ENCODE results near the gene BAD. TPM values are rescaled to one million over a fixed set of nuclear protein-coding genes. Genes with fewer than 3 reads are reported as not detected.

Gene BAD
- total RNA-seq, 1 donor = 64.3 TPM

GRCh38 chr11:64263947-64264317 is 20.5 kb downstream of the BAD start:
- TF ChIP-seq, protein P1, sequence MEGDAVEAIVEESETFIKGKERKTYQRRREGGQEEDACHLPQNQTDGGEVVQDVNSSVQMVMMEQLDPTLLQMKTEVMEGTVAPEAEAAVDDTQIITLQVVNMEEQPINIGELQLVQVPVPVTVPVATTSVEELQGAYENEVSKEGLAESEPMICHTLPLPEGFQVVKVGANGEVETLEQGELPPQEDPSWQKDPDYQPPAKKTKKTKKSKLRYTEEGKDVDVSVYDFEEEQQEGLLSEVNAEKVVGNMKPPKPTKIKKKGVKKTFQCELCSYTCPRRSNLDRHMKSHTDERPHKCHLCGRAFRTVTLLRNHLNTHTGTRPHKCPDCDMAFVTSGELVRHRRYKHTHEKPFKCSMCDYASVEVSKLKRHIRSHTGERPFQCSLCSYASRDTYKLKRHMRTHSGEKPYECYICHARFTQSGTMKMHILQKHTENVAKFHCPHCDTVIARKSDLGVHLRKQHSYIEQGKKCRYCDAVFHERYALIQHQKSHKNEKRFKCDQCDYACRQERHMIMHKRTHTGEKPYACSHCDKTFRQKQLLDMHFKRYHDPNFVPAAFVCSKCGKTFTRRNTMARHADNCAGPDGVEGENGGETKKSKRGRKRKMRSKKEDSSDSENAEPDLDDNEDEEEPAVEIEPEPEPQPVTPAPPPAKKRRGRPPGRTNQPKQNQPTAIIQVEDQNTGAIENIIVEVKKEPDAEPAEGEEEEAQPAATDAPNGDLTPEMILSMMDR (IDR thresholded peaks at IDR 0.05; ENCODE audit: insufficient read depth, low read depth, low read length) = no peak
- DNase-seq (ENCODE audit: low read depth) = no peak
- no peak overlapping the region for H3K4me3 ChIP-seq (ENCODE audit: low read depth, low read length)

GRCh38 chr11:64263021-64263946 is 21.2 kb downstream of the BAD start:
- peak; percentile 50 for DNase-seq (ENCODE audit: low read depth)
- no peak overlapping the region for H3K4me3 ChIP-seq (ENCODE audit: low read depth, low read length)
- TF ChIP-seq, protein P1 (IDR thresholded peaks at IDR 0.05; ENCODE audit: insufficient read depth, low read depth, low read length) = no peak

- no peak for DNase-seq (ENCODE audit: low read depth)
- TF ChIP-seq, protein P1 (IDR thresholded peaks at IDR 0.05; ENCODE audit: insufficient read depth, low read depth, low read length) = no peak
- H3K4me3 ChIP-seq (ENCODE audit: low read depth, low read length) = no peak overlapping the region
These were observed 22.0 kb downstream of the BAD start for GRCh38 chr11:64262271-64263002.

DNA sequence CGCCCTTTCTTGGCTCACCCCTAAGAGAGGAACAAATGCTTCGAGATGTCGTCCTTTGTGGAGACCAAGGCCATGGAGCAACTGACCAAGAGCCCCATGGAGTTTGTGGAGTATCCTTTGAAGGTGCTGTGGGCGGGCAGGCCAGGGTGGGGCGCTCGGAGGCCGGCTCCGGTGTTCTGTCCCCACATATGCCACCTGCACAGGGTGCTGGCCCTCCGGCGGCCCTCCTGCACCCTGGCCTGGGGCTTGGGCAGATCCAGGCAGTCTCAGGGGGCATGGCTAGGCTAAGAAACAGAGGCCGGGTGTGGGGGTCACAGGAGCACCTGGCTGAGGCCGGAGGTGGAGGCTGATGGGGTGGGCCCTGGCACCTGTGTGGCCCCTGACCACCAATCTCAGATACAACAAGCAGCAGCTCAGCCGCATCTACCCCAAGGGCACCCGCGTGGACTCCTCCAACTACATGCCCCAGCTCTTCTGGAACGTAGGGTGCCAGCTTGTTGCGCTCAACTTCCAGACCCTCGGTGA is 22.8 kb downstream of the BAD start:
- TF ChIP-seq, protein P1 (IDR thresholded peaks at IDR 0.05; ENCODE audit: insufficient read depth, low read depth, low read length) = no peak
- DNase-seq (ENCODE audit: low read depth) = no peak
- H3K4me3 ChIP-seq (ENCODE audit: low read depth, low read length) = no peak overlapping the region

GRCh38 chr11:64260147-64260708 is 24.2 kb downstream of the BAD start:
- no peak overlapping the region for H3K4me3 ChIP-seq (ENCODE audit: low read depth, low read length)
- DNase-seq (ENCODE audit: low read depth) = no peak
- TF ChIP-seq, protein P1 (IDR thresholded peaks at IDR 0.05; ENCODE audit: insufficient read depth, low read depth, low read length) = no peak

- H3K4me3 ChIP-seq (ENCODE audit: low read depth, low read length) = no peak overlapping the region
- TF ChIP-seq, protein P1 (IDR thresholded peaks at IDR 0.05; ENCODE audit: insufficient read depth, low read depth, low read length) = no peak
- no peak for DNase-seq (ENCODE audit: low read depth)
These were observed 24.9 kb downstream of the BAD start for GRCh38 chr11:64259533-64260067.

Measured in fibroblast of villous mesenchyme (primary cell).